ENCODE measurements around the gene PLCXD3.
"Not testable (repeated sequence)": the region's sequence is repeated elsewhere in the genome, so short reads cannot be mapped to it uniquely, and the experiment has no call there.

The PLCXD3 gene

GRCh38 chr5:41482173-41482572 lies 28.2 kb downstream of the PLCXD3 start:
- no peak overlapping the region for H4K12ac ChIP-seq (ENCODE audit: low read depth, low read length)
- no peak overlapping the region for H2AK5ac ChIP-seq (ENCODE audit: low read length)
- no peak overlapping the region for H2BK5ac ChIP-seq (ENCODE audit: low read depth, low read length, poor library complexity)
- no peaks in the 10 kb centered on the region for H3K79me2 ChIP-seq (ENCODE audit: control insufficient read depth, insufficient read depth, low read length, poor library complexity)
- H3K4ac ChIP-seq (ENCODE audit: low read depth, low read length) = no peak overlapping the region
- no peaks in the 10 kb centered on the region for H3K27me3 ChIP-seq (ENCODE audit: insufficient read depth, low read length)
- no peak for DNase-seq
- no peak overlapping the region for H3K27ac ChIP-seq (ENCODE audit: low read depth, low read length)
- H3K36me3 ChIP-seq (ENCODE audit: control insufficient read depth in 1 of 2, insufficient read depth in 2 of 2, low read length in 2 of 2) = no peaks in the 10 kb centered on the region
- H2AFZ ChIP-seq (ENCODE audit: insufficient read depth, low read length, poor library complexity) = no peak overlapping the region
- H3K9ac ChIP-seq (ENCODE audit: low read length) = no peak overlapping the region
- H3K4me1 ChIP-seq (ENCODE audit: control insufficient read depth in 1 of 2, insufficient read depth in 2 of 2, low read length in 2 of 2) = no peaks in the 10 kb centered on the region
- H2BK120ac ChIP-seq (ENCODE audit: insufficient read depth, low read length, poor library complexity) = no peak overlapping the region
- no CpG with 5 or more reads among the region's 6 CpGs for WGBS (ENCODE audit: extremely low coverage, insufficient coverage, insufficient read length)
- no peak overlapping the region for H3K4me2 ChIP-seq (ENCODE audit: low read length)
- H3K14ac ChIP-seq (ENCODE audit: low read length) = no peak overlapping the region
- H3K9me3 ChIP-seq (ENCODE audit: insufficient read depth, low read depth, low read length) = no peaks in the 10 kb centered on the region
- H4K91ac ChIP-seq (ENCODE audit: low read depth, low read length) = no peak overlapping the region
- H3K79me1 ChIP-seq (ENCODE audit: low read length) = no peaks in the 10 kb centered on the region
- no peak overlapping the region for H3K23ac ChIP-seq (ENCODE audit: low read length)
- H3K4me3 ChIP-seq (ENCODE audit: low read depth, low read length) = no peak overlapping the region
- H3K18ac ChIP-seq (ENCODE audit: low read length) = no peak overlapping the region
- H4K8ac ChIP-seq (ENCODE audit: low read depth, low read length) = no peak overlapping the region
- no peak overlapping the region for H2BK12ac ChIP-seq (ENCODE audit: low read length)

DNA sequence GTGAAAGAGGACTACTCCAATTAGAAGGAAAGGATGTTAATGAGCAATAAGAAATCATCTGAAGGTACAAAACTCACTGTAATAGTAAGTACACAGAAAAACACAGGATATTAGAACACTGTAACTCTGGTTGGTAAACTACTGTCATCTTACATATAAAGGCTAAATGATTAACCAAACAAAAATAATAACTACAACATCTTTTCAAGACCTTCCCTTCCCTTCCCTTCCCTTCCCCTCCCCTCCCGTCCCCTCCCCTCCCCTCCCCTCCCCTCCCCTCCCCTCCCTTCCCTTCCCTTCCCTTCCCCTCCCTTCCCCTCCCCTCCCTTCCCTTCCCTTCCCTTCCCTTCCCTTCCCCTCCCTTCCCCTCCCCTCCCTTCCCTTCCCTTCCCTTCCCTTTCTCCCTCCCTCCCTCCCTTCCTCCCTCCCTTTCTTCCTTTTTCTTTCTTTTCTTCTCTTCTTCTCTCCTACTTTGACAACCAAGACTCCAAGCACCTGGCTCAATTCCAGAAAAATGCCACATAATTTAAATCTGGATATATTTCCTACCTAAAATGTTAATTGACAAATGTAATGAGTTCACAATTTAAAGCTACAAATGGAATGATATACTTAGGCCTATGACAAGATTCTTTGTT lies 38.7 kb downstream of the PLCXD3 start:
- not testable (repeated sequence) for H3K36me3 ChIP-seq (ENCODE audit: control insufficient read depth in 1 of 2, insufficient read depth in 2 of 2, low read length in 2 of 2); H3K27me3 ChIP-seq (ENCODE audit: insufficient read depth, low read length); H3K4me3 ChIP-seq (ENCODE audit: low read depth, low read length); H2AFZ ChIP-seq (ENCODE audit: insufficient read depth, low read length, poor library complexity); H3K4me2 ChIP-seq (ENCODE audit: low read length); H3K23ac ChIP-seq (ENCODE audit: low read length); H4K12ac ChIP-seq (ENCODE audit: low read depth, low read length); H2AK5ac ChIP-seq (ENCODE audit: low read length); H4K8ac ChIP-seq (ENCODE audit: low read depth, low read length); H3K9ac ChIP-seq (ENCODE audit: low read length); H3K18ac ChIP-seq (ENCODE audit: low read length); H3K9me3 ChIP-seq (ENCODE audit: insufficient read depth, low read depth, low read length); H3K14ac ChIP-seq (ENCODE audit: low read length); H3K4ac ChIP-seq (ENCODE audit: low read depth, low read length); H3K79me2 ChIP-seq (ENCODE audit: control insufficient read depth, insufficient read depth, low read length, poor library complexity); H2BK5ac ChIP-seq (ENCODE audit: low read depth, low read length, poor library complexity); H4K91ac ChIP-seq (ENCODE audit: low read depth, low read length); H2BK12ac ChIP-seq (ENCODE audit: low read length); H3K4me1 ChIP-seq (ENCODE audit: control insufficient read depth in 1 of 2, insufficient read depth in 2 of 2, low read length in 2 of 2); H3K27ac ChIP-seq (ENCODE audit: low read depth, low read length); H2BK120ac ChIP-seq (ENCODE audit: insufficient read depth, low read length, poor library complexity); H3K79me1 ChIP-seq (ENCODE audit: low read length); DNase-seq
- 100% methylated on average over 1 of the region's 1 CpG for WGBS (ENCODE audit: extremely low coverage, insufficient coverage, insufficient read length)

- Histone ChIP-seq H3K4me3 (ENCODE audit: low read depth, low read length) (no peak overlapping the region), H2AK5ac (ENCODE audit: low read length) (no peak overlapping the region), H3K23ac (ENCODE audit: low read length) (no peak overlapping the region), H3K27me3 (ENCODE audit: insufficient read depth, low read length) (no peaks in the 10 kb centered on the region), H3K27ac (ENCODE audit: low read depth, low read length) (no peak overlapping the region), H3K79me2 (ENCODE audit: control insufficient read depth, insufficient read depth, low read length, poor library complexity) (no peaks in the 10 kb centered on the region), H3K18ac (ENCODE audit: low read length) (no peak overlapping the region), H3K4me2 (ENCODE audit: low read length) (no peak overlapping the region), H3K9me3 (ENCODE audit: insufficient read depth, low read depth, low read length) (no peaks in the 10 kb centered on the region), H3K36me3 (ENCODE audit: control insufficient read depth in 1 of 2, insufficient read depth in 2 of 2, low read length in 2 of 2) (no peaks in the 10 kb centered on the region), H4K8ac (ENCODE audit: low read depth, low read length) (no peak overlapping the region), H3K14ac (ENCODE audit: low read length) (no peak overlapping the region), H3K9ac (ENCODE audit: low read length) (no peak overlapping the region), H2BK120ac (ENCODE audit: insufficient read depth, low read length, poor library complexity) (no peak overlapping the region), H4K12ac (ENCODE audit: low read depth, low read length) (no peak overlapping the region), H2BK12ac (ENCODE audit: low read length) (no peak overlapping the region), H2AFZ (ENCODE audit: insufficient read depth, low read length, poor library complexity) (no peak overlapping the region), H3K4ac (ENCODE audit: low read depth, low read length) (no peak overlapping the region), H4K91ac (ENCODE audit: low read depth, low read length) (no peak overlapping the region), H3K4me1 (ENCODE audit: control insufficient read depth in 1 of 2, insufficient read depth in 2 of 2, low read length in 2 of 2) (no peaks in the 10 kb centered on the region), H2BK5ac (ENCODE audit: low read depth, low read length, poor library complexity) (no peak overlapping the region), H3K79me1 (ENCODE audit: low read length) (no peaks in the 10 kb centered on the region)
- no CpG with 5 or more reads among the region's 3 CpGs for WGBS (ENCODE audit: extremely low coverage, insufficient coverage, insufficient read length)
- DNase-seq = no peak
These were observed 44.8 kb downstream of the PLCXD3 start for GRCh38 chr5:41465493-41466171.

DNA sequence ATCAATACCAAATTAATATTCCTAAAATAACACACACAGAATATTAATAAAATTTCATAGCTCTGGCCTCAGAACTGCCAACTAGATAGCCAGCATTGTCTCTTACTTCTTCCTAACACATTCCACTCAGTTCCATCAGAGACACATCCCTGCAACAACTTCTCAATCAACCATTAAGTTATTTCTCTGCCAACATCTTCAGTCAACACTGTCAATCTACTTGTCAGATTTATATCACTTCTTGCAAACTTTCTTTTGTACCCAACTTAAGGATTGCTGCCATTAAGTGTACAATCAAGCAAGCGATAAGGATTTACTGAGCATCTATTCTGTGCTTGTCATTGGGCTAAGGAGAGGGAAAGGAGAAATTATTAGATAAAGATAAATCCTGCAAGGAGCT lies 50.8 kb downstream of the PLCXD3 start:
- no peak overlapping the region for H4K12ac ChIP-seq (ENCODE audit: low read depth, low read length)
- no peak overlapping the region for H2AFZ ChIP-seq (ENCODE audit: insufficient read depth, low read length, poor library complexity)

More for the DNA sequence above, 50.8 kb downstream of the PLCXD3 start:
- Histone ChIP-seq H4K8ac (ENCODE audit: low read depth, low read length) (no peak overlapping the region), H2BK5ac (ENCODE audit: low read depth, low read length, poor library complexity) (no peak overlapping the region), H3K4me2 (ENCODE audit: low read length) (no peak overlapping the region), H2BK12ac (ENCODE audit: low read length) (no peak overlapping the region), H3K4me1 (ENCODE audit: control insufficient read depth in 1 of 2, insufficient read depth in 2 of 2, low read length in 2 of 2) (no peaks in the 10 kb centered on the region), H2AK5ac (ENCODE audit: low read length) (no peak overlapping the region), H3K23ac (ENCODE audit: low read length) (no peak overlapping the region), H3K36me3 (ENCODE audit: control insufficient read depth in 1 of 2, insufficient read depth in 2 of 2, low read length in 2 of 2) (no peaks in the 10 kb centered on the region), H3K79me1 (ENCODE audit: low read length) (no peaks in the 10 kb centered on the region), H3K27me3 (ENCODE audit: insufficient read depth, low read length) (no peaks in the 10 kb centered on the region), H3K27ac (ENCODE audit: low read depth, low read length) (no peak overlapping the region), H3K18ac (ENCODE audit: low read length) (no peak overlapping the region), H3K9ac (ENCODE audit: low read length) (no peak overlapping the region), H3K9me3 (ENCODE audit: insufficient read depth, low read depth, low read length) (no peaks in the 10 kb centered on the region), H3K4ac (ENCODE audit: low read depth, low read length) (no peak overlapping the region), H3K14ac (ENCODE audit: low read length) (no peak overlapping the region), H3K79me2 (ENCODE audit: control insufficient read depth, insufficient read depth, low read length, poor library complexity) (no peaks in the 10 kb centered on the region), H4K91ac (ENCODE audit: low read depth, low read length) (no peak overlapping the region), H3K4me3 (ENCODE audit: low read depth, low read length) (no peak overlapping the region), H2BK120ac (ENCODE audit: insufficient read depth, low read length, poor library complexity) (no peak overlapping the region)
- no peak for DNase-seq
- WGBS (ENCODE audit: extremely low coverage, insufficient coverage, insufficient read length) = no CpG with 5 or more reads among the region's 1 CpG

Measured in trophoblast cell (in vitro differentiated cells and primary cell).